Tibial nerve (tissue), 4 donors: ENCODE results near the gene ZNF512B. TPM values are rescaled to one million over a fixed set of nuclear protein-coding genes. Genes with fewer than 3 reads are reported as not detected.

Experiments
- DNase-seq, 2 donors: peaks; one replicate each; pipeline ENCODE4 v3.0.0-alpha.2; 2019; ENCODE audit warnings: low spot score in 2 of 2
- H3K27ac ChIP-seq, 4 donors: fragments of 200-600 bp; sonication (generic) in 3 of 4; one replicate each; pipeline ENCODE4 v1.5.1; 2017 to 2019; ENCODE audit warnings: mild to moderate bottlenecking in 1 of 4
- H3K27me3 ChIP-seq, 2 donors: fragments of 200-600 bp; sonication (generic) in 1 of 2; one replicate each; pipeline versions ENCODE4 v1.5.1 to v1.6.0; 2017 to 2019
- H3K36me3 ChIP-seq, 3 donors: fragments of 200-600 bp; sonication (generic); one replicate each; pipeline ENCODE4 v1.5.1; 2018 to 2019
- H3K4me1 ChIP-seq, 4 donors: fragments of 200-600 bp; sonication (generic) in 3 of 4; one replicate each; pipeline ENCODE4 v1.5.1; 2017 to 2019
- H3K4me3 ChIP-seq, 4 donors: fragments of 200-600 bp; sonication (generic) in 3 of 4; one replicate each; pipeline ENCODE4 v1.5.1; 2017 to 2019; ENCODE audit warnings: mild to moderate bottlenecking in 1 of 4, moderate library complexity in 1 of 4
- H3K9me3 ChIP-seq, 4 donors: fragments of 200-600 bp; sonication (generic) in 3 of 4; one replicate each; pipeline ENCODE4 v1.5.1; 2017 to 2019
- EP300 ChIP-seq, 2 donors: sonication (generic); formaldehyde crosslinking; IDR thresholded peaks; one replicate each; pipeline ENCODE4 v1.6.1; 2017; ENCODE audit warnings: antibody characterized with exemption in 2 of 2, mild to moderate bottlenecking in 1 of 2
- POLR2A ChIP-seq, 2 donors: fragments of 450-650 bp; IDR thresholded peaks; one replicate each; pipeline ENCODE4 v1.6.1; 2017; ENCODE audit warnings: antibody characterized with exemption in 2 of 2, mild to moderate bottlenecking in 2 of 2, moderate library complexity in 2 of 2
- WGBS, 2 donors: methylation state at CpG; one replicate each; pipeline ENCODE4 v1.1.5; 2018; 5-methylcytosine and 5-hydroxymethylcytosine counted together
- total RNA-seq, 4 donors: library from RNA; depleted of rRNA; stranded (reverse); fragments of >200 nt; gene quantifications; one replicate each; pipeline ENCODE4 v1.1.0, GENCODE V29; 2016
- TF ChIP-seq, protein P1 (sequence below), 5 experiments: fragments of 200-600 bp in 3 of 5; fragments of 450-650 bp in 2 of 5; sonication (generic) in 3 of 5; IDR thresholded peaks; one replicate each; pipeline ENCODE4 v1.5.1; 2016 to 2019; ENCODE audit warnings: antibody characterized with exemption in 5 of 5, mild to moderate bottlenecking in 3 of 5, moderate library complexity in 2 of 5

Gene ZNF512B
- total RNA-seq, 4 donors from 2014 or later, result 8.3 to 18.3 (median 11.7) TPM

DNA sequence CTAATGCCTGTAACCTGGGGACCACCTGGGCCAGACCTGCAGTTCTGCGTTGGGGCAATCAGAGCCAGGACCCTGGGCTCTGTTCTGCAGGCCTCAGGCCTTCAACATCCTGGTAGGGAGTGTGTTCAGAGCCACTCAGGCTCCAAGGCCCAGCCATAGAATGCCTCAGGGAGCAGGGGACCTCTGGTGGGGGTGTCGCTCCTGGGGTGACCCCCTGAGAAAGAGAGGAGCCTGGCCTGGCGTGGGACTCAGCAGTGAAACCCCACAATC, 26.0 kb downstream of the ZNF512B start:
- Histone ChIP-seq H3K27ac (peak overlapping the region in 1 of 4 donors; percentile 58), H3K4me3 (no peak overlapping the region), H3K27me3 (no peaks in the 10 kb centered on the region), H3K4me1 (peaks cover 0 to 45% (median 22%) of the 10 kb centered on the region in 4 donors), H3K9me3 (no peaks in the 10 kb centered on the region), H3K36me3 (peaks cover 0 to 72% (median 18%) of the 10 kb centered on the region in 3 donors)
- DNase-seq, result no peak
- TF ChIP-seq, protein P1, sequence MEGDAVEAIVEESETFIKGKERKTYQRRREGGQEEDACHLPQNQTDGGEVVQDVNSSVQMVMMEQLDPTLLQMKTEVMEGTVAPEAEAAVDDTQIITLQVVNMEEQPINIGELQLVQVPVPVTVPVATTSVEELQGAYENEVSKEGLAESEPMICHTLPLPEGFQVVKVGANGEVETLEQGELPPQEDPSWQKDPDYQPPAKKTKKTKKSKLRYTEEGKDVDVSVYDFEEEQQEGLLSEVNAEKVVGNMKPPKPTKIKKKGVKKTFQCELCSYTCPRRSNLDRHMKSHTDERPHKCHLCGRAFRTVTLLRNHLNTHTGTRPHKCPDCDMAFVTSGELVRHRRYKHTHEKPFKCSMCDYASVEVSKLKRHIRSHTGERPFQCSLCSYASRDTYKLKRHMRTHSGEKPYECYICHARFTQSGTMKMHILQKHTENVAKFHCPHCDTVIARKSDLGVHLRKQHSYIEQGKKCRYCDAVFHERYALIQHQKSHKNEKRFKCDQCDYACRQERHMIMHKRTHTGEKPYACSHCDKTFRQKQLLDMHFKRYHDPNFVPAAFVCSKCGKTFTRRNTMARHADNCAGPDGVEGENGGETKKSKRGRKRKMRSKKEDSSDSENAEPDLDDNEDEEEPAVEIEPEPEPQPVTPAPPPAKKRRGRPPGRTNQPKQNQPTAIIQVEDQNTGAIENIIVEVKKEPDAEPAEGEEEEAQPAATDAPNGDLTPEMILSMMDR (IDR thresholded peaks at IDR 0.05), result no peak
- TF ChIP-seq POLR2A (IDR thresholded peaks at IDR 0.05) (no peak), EP300 (IDR thresholded peaks at IDR 0.05) (no peak)
- WGBS, 2 donors, result 89 to 100% methylated on average over 3 of the region's 3 CpGs

DNA sequence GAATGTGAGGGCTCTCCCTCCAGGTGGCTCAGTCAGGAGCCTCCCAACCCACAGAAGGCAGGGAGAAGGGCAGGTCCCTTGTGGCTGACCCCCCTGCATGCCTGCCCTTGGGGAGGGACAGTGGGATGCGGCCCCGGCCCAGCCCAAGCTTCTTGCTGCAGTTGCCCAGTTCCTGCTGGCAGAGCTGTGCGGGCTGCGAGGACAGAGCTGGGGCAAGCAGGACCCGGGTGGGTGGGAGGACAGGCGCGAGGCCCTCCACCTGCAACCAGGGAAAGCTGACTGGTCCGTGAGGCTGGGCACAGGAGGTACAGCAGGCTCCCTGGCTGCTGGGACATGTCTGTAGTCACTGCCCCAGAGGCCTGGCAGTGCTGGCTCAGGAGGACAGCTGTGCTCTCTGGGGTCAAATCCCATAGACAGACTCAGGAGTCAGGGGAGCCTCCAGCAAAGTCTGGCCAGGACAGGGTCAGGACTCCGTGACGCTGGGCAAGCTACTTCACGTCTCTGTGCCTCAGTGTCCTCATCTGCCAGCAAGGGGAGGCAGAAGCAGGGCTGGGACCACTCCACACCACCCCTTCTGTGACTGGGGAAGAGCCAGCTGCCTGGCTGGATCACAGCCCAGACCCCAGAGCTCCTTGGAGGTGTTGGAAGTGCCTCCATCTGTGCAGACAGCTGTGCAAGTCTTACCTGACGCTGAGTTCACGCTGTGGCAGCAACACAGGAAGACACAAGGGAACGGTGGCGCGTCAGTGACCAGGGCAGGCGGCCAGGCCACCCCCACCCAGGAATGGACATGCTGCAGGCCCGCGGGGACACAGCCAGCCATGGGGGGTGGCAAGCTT, 26.5 kb downstream of the ZNF512B start:
- WGBS, 2 donors, result 87% methylated on average over 12 to 19 of the region's 19 CpGs
- Histone ChIP-seq H3K4me1 (peaks cover 0 to 40% (median 18%) of the 10 kb centered on the region in 4 donors), H3K9me3 (no peaks in the 10 kb centered on the region), H3K27ac (peak overlapping the region in 3 of 4 donors; percentile 2 to 58 (median 52)), H3K36me3 (peaks cover 0 to 77% (median 18%) of the 10 kb centered on the region in 3 donors), H3K4me3 (no peak overlapping the region), H3K27me3 (no peaks in the 10 kb centered on the region)
- DNase-seq, result no peak
- TF ChIP-seq POLR2A (IDR thresholded peaks at IDR 0.05) (no peak), EP300 (IDR thresholded peaks at IDR 0.05) (no peak)
- TF ChIP-seq, protein P1 (IDR thresholded peaks at IDR 0.05), result no peak

DNA sequence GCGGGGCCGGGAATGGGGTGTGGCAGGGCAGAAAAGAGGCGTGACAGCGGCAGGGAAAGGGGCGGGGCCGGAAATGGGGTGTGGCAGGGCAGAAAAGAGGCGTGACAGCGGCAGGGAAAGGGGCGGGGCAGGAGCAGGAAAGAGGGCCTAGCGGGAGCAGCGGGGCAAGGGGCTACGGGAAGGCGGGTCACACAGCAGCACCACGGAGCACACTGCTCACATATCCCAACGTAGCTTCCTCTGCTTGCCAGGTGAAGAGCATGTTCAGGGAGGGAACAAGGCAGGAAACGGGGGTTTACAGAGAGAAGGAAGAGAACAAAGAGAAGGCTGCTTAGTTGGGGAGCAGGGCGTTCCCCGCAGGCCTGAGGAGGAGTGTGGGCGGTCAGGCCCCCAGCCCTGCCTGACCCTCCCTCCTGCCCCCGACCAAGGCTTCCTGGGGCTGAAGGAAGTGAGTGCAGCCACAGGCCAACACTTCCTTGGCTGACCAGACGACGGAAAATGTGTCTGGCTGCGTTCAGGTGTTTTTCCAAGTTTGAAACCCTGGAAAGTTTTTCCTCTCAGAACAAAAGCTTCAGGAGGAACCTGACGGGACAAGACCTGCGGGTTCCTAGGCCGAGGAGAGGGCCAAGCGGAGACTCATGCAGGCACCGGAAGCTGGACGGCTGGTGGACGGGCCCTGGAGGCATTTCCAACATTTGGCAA, 27.3 kb downstream of the ZNF512B start:
- TF ChIP-seq EP300 (IDR thresholded peaks at IDR 0.05), result peak in 1 of 2 donors; percentile 6
- TF ChIP-seq, protein P1 (IDR thresholded peaks at IDR 0.05), result no peak
- no peaks in the 10 kb centered on the region for H3K9me3 ChIP-seq
- H3K4me1 ChIP-seq, result peaks cover 0 to 32% (median 10%) of the 10 kb centered on the region in 4 donors
- peak overlapping the region in 3 of 4 donors; percentile 2 to 58 (median 52) for H3K27ac ChIP-seq
- H3K4me3 ChIP-seq, result no peak overlapping the region
- DNase-seq, result no peak
- H3K36me3 ChIP-seq, result peaks cover 0 to 85% (median 18%) of the 10 kb centered on the region in 3 donors
- 48 to 51% methylated on average over 30 of the region's 30 CpGs for WGBS, 2 donors
- no peaks in the 10 kb centered on the region for H3K27me3 ChIP-seq

DNA sequence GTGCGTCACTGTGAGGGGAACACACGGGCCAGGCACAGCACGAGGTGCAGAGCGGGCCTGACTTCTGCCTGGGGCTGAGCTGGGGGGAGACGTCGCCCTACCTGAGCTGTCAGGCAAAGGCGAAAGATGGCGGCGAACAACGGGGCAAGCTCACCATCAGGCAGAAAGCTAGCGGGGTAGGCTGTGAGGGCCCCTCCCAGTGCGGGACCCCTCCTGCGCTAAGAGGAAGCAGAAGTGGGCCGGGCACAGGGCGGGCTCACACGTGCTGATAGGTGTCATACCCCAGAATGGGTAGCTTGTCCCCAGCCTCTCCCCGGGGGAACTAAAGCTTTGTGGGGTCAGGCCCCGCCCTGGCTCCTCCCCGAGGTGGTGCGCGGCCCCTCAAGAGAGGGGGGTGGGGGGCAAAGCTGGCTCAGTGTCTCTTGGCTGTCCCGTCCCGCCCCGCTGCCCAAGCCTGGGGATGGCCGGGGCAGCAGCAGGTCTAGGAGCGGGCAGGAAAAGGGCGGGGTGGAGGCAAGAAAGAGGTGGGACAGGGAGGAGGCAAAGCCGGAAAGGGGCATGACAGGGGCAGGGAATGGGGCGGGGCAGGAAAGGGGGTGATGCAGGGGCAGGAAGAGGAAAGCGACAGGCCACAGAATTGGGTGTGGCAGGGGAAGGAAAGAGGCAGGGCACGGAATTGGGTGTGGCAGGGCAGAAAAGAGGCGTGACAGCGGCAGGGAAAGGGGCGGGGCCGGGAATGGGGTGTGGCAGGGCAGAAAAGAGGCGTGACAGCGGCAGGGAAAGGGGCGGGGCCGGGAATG, 28.2 kb downstream of the ZNF512B start:
- Histone ChIP-seq H3K4me3 (no peak overlapping the region), H3K9me3 (no peaks in the 10 kb centered on the region), H3K27me3 (no peaks in the 10 kb centered on the region), H3K36me3 (peaks cover 0 to 91% (median 18%) of the 10 kb centered on the region in 3 donors), H3K4me1 (peaks cover 0 to 28% (median 8%) of the 10 kb centered on the region in 4 donors), H3K27ac (peak overlapping the region in 3 of 4 donors; percentile 56 to 65 (median 64))
- DNase-seq, result no peak
- 64 to 71% methylated on average over 33 to 35 of the region's 39 CpGs for WGBS, 2 donors
- TF ChIP-seq POLR2A (IDR thresholded peaks at IDR 0.05) (no peak), EP300 (IDR thresholded peaks at IDR 0.05) (no peak)
- TF ChIP-seq, protein P1 (IDR thresholded peaks at IDR 0.05), result no peak
